Caki2 (cell line): ENCODE results near the gene ITGB4. TPM values are rescaled to one million over a fixed set of nuclear protein-coding genes. Genes with fewer than 3 reads are reported as not detected.

Experiments used
- DNase-seq: peaks from one replicate; pipeline ENCODE4 v3.0.0-alpha.2; 2015; ENCODE audit warnings: low read depth
- in situ Hi-C: cut with HindIII; loops from 2 replicates; pipeline ENCODE4 v1.10.0; 2016; ENCODE audit warnings: low sequenced_read_pairs, low pct_unique_long_range_greater_than_20kb, mixed read lengths
- total RNA-seq: library from RNA; depleted of rRNA; stranded (reverse); fragments of >200 nt; shearing (Covaris generic); gene quantifications from 2 replicates; pipeline ENCODE4 v1.2.3, GENCODE V29; 2014; ENCODE audit warnings: low replicate concordance

Gene ITGB4
- total RNA-seq, 1 experiment from 2014 or later: 12.4 TPM

GRCh38 chr17:75743625-75744206 is 22.5 kb downstream of the ITGB4 start:
- DNase-seq: no peak
- in situ Hi-C loops: no loop called here

- no peak for DNase-seq
- in situ Hi-C loops: no loop called here
These were observed 27.4 kb downstream of the ITGB4 start for GRCh38 chr17:75748706-75749105.

GRCh38 chr17:75749545-75750389 is 28.5 kb downstream of the ITGB4 start:
- in situ Hi-C loops: no loop called here
- peak; percentile 45 for DNase-seq

GRCh38 chr17:75750661-75751423 is 29.6 kb downstream of the ITGB4 start:
- no peak for DNase-seq
- in situ Hi-C loops: no loop called here

- no peak for DNase-seq
- in situ Hi-C loops: no loop called here
These were observed 30.6 kb downstream of the ITGB4 start for GRCh38 chr17:75751676-75752404.

GRCh38 chr17:75752405-75752709 is 31.1 kb downstream of the ITGB4 start:
- in situ Hi-C loops: no loop called here
- DNase-seq: no peak

GRCh38 chr17:75752802-75753513 is 31.7 kb downstream of the ITGB4 start:
- in situ Hi-C loops: no loop called here
- DNase-seq: no peak

GRCh38 chr17:75753514-75754377 is 32.5 kb downstream of the ITGB4 start:
- no peak for DNase-seq
- in situ Hi-C loops: no loop called here

- in situ Hi-C loops: no loop called here
These were observed 33.3 kb downstream of the ITGB4 start for GRCh38 chr17:75754378-75755204.

GRCh38 chr17:75755205-75755901 is 34.1 kb downstream of the ITGB4 start:
- no peak for DNase-seq
- in situ Hi-C loops: no loop called here

More at GRCh38 chr17:75754378-75755204, 33.3 kb downstream of the ITGB4 start:
- DNase-seq: no peak

- in situ Hi-C loops: no loop called here
- no peak for DNase-seq
These were observed 34.7 kb downstream of the ITGB4 start for GRCh38 chr17:75755990-75756389.

- in situ Hi-C loops: no loop called here
These were observed 35.3 kb downstream of the ITGB4 start for GRCh38 chr17:75756451-75757085.

GRCh38 chr17:75757086-75757681 is 35.9 kb downstream of the ITGB4 start:
- DNase-seq: no peak
- in situ Hi-C loops: no loop called here

More at GRCh38 chr17:75756451-75757085, 35.3 kb downstream of the ITGB4 start:
- DNase-seq: no peak

GRCh38 chr17:75758131-75758905 is 37.1 kb downstream of the ITGB4 start:
- DNase-seq: no peak

More at GRCh38 chr17:75758131-75758905, 37.1 kb downstream of the ITGB4 start:
- in situ Hi-C loops: no loop called here
